Measurements from ENCODE around the gene ASB10. TPM values are rescaled to one million over a fixed set of nuclear protein-coding genes. Genes with fewer than 3 reads are reported as not detected.

The ASB10 gene
- total and polyA plus RNA-seq, 4 donors, result not detected

DNA sequence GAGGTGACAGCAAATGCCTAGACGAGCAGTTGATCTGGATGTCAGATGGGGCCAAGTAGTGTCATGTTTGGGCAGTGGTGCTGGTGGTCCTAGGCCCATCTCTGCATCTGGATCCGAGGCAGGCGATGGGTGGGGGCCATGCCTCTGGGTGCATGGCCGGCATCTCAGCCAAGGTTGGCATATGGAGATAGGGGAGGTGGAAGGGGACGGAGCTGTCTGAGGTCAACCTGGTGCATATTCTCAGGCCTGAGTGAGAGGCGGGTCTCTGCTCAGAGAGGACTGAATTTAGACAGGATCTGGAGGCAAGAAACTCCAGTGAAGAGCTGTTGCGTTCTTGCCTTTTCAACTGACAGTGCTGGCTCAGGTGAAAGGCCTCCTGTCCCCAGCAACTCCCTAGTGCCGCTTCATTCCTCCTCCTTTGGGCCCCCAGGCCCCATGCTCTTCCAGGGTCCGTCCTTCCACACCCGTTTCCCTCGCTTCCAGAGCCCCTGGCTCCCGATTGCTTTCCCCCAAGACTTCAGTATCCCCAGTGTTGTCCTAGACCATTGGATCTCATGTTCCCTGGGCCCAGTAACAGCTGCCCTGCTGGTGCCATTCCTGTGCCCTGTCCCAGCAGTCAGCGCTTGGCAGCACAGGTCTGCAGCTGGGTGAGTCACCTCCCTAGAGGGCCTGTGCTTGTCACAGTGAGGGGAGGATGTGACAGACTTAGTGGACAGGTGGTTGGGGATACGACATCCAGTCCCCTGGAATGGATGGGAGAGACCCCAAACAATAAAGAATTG, 52.1 kb downstream of the ASB10 start:
- WGBS, 2 donors, result 96 to 97% methylated on average over 14 of the region's 14 CpGs
- Histone ChIP-seq H3K9ac (ENCODE audit: insufficient read depth in 1 of 2, low read length in 2 of 2) (no peak overlapping the region), H3K27me3 (ENCODE audit: control insufficient read depth in 3 of 3, insufficient read depth in 3 of 3, low read length in 2 of 3) (no peaks in the 10 kb centered on the region), H3K36me3 (ENCODE audit: control insufficient read depth in 4 of 4, insufficient read depth in 4 of 4, low read length in 4 of 4) (peaks cover 0 to 87% (median 25%) of the 10 kb centered on the region in 4 donors), H3K4me3 (no peak overlapping the region), H3K9me3 (ENCODE audit: control insufficient read depth in 4 of 4, insufficient read depth in 3 of 4, low read length in 3 of 4) (peaks cover 0 to 2% (median 0%) of the 10 kb centered on the region in 4 donors), H3K27ac (ENCODE audit: low read depth in 1 of 2, low read length in 1 of 2) (no peak overlapping the region), H3K4me1 (ENCODE audit: control insufficient read depth in 5 of 5, insufficient read depth in 5 of 5, low read length in 5 of 5) (peaks cover 0 to 14% (median 0%) of the 10 kb centered on the region in 5 donors)
- ATAC-seq (ENCODE audit: insufficient read depth, low FRiP score) (no peak), DNase-seq (peak in 1 of 3 donors; percentile 7)
- TF ChIP-seq CTCF (IDR thresholded peaks at IDR 0.05; ENCODE audit: control extremely low read depth, extremely low read depth), result no peak

DNA sequence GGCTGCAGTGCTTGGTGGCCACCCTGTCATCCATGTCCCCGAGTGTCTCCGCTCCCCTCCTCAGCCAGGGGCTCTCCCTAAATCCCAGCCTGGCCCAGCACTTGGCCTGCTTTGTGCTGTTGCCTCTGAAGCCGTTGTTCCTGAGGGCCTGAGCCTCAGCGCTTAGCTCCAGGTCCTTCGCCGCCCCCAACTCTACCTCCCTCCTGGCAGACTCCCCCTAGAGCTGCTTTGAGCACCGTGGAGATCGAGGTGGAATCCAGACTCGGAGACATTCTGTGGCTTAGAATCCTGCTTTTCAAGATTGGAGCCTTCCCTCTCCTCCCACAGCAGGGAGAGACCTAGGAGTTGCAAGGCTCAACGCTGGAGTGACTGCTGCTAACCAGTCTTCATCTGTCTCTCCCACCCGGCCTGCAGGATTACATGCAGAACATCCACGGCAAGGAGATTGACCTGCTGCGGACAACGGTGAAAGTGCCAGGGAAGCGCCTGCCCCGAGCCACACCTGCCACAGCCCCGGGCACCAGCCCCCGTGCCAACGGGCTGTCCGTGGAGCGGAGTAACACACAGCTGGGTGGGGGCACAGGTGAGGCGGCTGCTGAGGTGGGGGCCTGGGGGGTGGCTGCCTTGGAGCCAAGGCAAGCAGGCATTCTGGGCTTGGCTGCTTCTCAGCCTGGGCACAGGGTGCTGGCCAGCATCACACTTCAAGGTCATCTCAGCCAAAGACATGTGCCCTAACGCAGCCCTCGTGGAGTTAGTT, 52.9 kb downstream of the ASB10 start:
- no peak overlapping the region for H3K4me3 ChIP-seq
- peaks cover 0 to 4% (median 0%) of the 10 kb centered on the region in 4 donors for H3K9me3 ChIP-seq (ENCODE audit: control insufficient read depth in 4 of 4, insufficient read depth in 3 of 4, low read length in 3 of 4)
- no peak overlapping the region for H3K9ac ChIP-seq (ENCODE audit: insufficient read depth in 1 of 2, low read length in 2 of 2)
- H3K4me1 ChIP-seq (ENCODE audit: control insufficient read depth in 5 of 5, insufficient read depth in 5 of 5, low read length in 5 of 5), result peaks cover 0 to 14% (median 0%) of the 10 kb centered on the region in 5 donors
- no peaks in the 10 kb centered on the region for H3K27me3 ChIP-seq (ENCODE audit: control insufficient read depth in 3 of 3, insufficient read depth in 3 of 3, low read length in 2 of 3)
- peaks cover 0 to 88% (median 26%) of the 10 kb centered on the region in 4 donors for H3K36me3 ChIP-seq (ENCODE audit: control insufficient read depth in 4 of 4, insufficient read depth in 4 of 4, low read length in 4 of 4)
- no peak overlapping the region for H3K27ac ChIP-seq (ENCODE audit: low read depth in 1 of 2, low read length in 1 of 2)
- 94 to 98% methylated on average over 24 of the region's 24 CpGs for WGBS, 2 donors
- ATAC-seq (ENCODE audit: insufficient read depth, low FRiP score) (no peak), DNase-seq (peak in 1 of 3 donors; percentile 7)
- TF ChIP-seq CTCF (IDR thresholded peaks at IDR 0.05; ENCODE audit: control extremely low read depth, extremely low read depth), result no peak

- ATAC-seq (ENCODE audit: insufficient read depth, low FRiP score), result no peak
- WGBS, 2 donors, result 93 to 97% methylated on average over 16 of the region's 16 CpGs
- Histone ChIP-seq H3K9ac (ENCODE audit: insufficient read depth in 1 of 2, low read length in 2 of 2) (no peak overlapping the region), H3K36me3 (ENCODE audit: control insufficient read depth in 4 of 4, insufficient read depth in 4 of 4, low read length in 4 of 4) (peaks cover 0 to 90% (median 30%) of the 10 kb centered on the region in 4 donors), H3K4me1 (ENCODE audit: control insufficient read depth in 5 of 5, insufficient read depth in 5 of 5, low read length in 5 of 5) (peaks cover 0 to 14% (median 0%) of the 10 kb centered on the region in 5 donors), H3K9me3 (ENCODE audit: control insufficient read depth in 4 of 4, insufficient read depth in 3 of 4, low read length in 3 of 4) (peaks cover 0 to 4% (median 0%) of the 10 kb centered on the region in 4 donors), H3K27me3 (ENCODE audit: control insufficient read depth in 3 of 3, insufficient read depth in 3 of 3, low read length in 2 of 3) (no peaks in the 10 kb centered on the region), H3K27ac (ENCODE audit: low read depth in 1 of 2, low read length in 1 of 2) (no peak overlapping the region), H3K4me3 (no peak overlapping the region)
- no peak for DNase-seq
- no peak for TF ChIP-seq CTCF (IDR thresholded peaks at IDR 0.05; ENCODE audit: control extremely low read depth, extremely low read depth)
These were observed 53.6 kb downstream of the ASB10 start for GRCh38 chr7:151133266-151133985.
